NCI-H2081 (cell line): ENCODE results near the gene RAP1B.

Source experiments
- DNase-seq, 2 experiments: peaks; one replicate each; lab custom pipeline; 2025; lab: John Stamatoyannopoulos, UW

RAP1B gene

DNA sequence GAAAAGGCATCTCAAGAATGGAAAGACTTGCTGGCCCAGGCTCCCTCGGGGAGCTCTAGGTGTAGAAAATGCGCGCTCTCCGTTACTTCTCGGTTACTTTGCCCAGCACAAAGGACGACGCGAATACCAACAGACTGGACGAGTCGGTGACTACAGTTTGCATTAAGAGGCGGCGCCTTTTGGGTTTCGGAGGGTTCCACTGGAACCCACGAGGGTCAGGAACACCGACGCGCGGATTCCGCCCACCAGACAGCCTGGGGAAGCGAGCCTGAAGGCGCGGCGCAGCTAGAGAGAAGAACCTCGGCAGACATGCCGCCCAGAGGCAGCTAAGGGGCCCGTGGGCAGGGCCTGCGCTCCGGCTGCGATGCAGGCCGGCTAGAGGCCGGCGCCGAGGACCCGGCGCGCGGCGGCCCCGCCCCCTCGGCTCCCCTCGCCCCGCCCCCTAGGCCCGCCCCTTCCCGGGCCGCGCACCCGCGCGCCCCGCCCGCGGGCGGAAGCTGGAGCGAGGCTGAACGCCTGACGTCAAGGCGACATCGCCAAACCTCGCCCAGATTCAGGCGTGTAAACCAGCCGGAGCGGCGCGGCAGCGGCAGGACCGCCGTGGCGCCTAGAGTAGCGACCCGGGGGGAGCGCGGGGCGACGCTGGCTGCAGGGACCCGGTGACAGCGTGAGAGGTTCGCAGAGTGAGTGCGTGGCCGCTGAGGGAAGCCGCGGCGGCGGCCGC lies at the start of gene RAP1B:
RAP1B (plus strand) TSS at position 530 of the 724 bp plus-strand sequence. CDS start 37,826 bp downstream, outside the sequence.
- peak; percentile 88 for DNase-seq

DNA sequence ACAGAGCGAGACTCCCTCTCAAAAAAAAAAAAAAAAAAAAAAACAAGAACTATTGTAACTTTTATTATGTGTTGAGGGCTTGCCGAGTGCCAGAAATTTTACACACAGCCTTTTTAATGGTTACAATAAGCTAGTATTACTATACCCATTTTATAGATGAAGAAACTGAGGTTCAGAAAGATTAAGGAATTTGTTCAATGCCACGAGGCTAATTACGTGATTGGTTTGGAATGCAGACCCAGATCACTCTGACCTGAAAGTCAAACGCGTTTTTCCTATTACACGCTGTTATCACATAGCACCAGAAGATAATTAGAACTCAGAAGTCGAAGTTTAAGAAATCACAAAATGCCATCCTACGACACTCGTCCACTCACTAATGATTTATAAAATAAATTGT lies 48.9 kb upstream of the RAP1B start:
- no peak for DNase-seq

DNA sequence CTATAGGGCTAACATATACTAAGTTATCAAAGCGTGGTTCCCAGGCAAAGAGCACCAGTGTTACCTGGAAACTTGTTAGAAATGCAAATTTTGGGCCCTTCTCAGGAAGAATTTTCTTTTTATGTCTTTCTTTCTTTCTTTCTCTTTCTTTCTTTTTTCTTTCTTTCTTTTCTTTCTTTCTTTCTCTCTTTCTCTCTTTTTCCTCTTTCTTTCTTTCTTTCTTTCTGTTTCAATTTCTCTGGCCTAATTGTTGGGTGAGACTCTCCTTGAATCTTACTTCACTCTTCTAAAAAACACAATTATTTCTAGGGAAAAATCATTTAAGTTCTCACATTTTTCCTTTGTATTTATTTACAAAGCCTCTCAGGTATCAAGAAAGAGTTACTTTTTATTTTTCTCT lies 46.5 kb upstream of the RAP1B start:
- no peak for DNase-seq

DNA sequence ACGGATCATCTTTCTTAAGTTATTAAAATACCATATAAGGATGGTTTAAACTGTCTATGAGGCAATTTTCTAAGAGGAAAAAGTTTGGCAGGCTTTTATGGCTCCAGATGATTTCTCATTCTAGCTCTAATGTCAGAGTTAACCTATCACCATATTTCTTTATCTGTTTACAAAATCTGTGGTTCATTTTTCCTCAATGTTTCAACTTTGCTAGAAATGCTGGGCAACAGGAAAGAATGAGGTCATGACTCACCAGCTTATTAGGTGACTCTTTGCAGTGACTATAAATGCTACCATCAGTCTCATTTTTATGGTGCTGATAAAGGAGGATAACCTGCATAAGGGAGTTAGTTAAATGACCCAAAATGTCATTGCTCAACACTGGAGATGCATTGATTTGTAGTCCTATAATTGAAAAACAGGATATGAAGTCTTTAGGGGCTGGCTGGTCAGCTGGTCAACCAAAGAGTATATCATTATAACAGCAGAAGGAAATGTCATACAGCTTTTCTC lies 45.3 kb upstream of the RAP1B start:
- DNase-seq = no peak

DNA sequence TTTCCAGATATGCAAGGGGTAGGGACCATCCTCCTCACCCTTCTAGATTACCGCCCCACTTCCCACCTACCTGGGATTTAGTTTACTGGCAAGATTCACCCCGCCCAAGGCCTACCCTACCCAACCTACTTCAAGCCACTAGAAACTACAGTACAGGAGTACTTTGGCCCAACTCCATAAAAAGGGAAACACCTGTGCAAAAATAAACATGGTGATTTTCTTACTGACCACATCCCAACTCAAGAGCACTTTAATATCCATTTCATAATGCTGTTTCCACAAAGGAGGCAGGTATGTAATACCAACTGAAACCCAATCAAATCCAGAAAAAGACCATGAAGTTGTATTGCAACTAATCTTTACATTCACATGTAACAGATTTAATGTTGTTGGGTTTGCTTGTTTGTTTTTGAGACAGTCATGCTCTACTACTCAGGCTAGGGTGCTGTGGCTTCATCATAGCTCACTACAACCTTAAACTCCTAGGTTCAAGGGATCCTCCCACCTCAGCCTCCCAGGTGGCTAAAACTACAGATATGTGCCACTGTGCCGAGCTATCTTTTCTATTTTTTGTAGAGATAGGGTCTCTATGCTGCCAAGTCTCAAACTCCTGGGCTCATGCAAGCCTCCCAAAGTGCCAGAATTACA lies 41.7 kb upstream of the RAP1B start:
- peak in 1 of 2 experiments; percentile 7 for DNase-seq

- no peak for DNase-seq
These were observed 38.0 kb upstream of the RAP1B start for GRCh38 chr12:68572661-68573060.

DNA sequence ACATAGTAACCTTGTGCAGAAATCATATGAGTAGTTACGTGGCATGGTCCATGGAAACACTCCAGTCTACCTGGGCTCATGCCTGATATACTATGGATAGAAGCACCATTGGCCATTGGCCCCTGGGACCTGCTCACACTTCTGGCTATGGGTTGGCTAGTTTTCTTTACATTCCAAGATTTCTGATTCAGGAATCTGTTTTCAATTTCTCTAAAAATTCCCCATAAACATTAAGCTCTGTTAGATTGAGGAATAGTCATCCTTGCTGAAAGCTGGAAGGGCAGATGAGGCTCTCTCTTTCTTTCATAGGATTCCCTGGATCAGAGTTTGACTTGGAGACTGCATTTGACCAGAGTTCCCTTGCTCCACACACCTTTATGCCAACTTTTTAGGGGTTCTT lies 37.3 kb upstream of the RAP1B start:
- DNase-seq = no peak

DNA sequence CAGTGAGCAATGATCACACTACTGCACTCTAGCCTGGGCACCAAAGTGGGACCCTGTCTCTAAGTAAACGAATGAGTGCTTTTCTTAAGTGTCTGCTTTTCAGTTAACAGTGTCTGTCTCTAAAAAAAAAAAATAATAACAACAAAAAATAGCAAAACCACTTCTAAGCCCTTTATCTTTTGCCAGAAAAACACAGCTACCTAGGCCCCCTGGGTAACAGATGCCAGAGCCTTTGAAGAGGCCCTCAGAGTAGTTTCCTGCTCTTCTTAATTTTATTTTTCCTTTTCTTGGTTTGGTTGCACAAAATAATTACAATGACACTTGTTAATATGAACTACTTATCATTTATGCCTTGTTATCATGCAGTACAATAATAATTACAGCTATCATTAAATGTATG lies 32.8 kb upstream of the RAP1B start:
- no peak for DNase-seq

GRCh38 chr12:68578765-68579164 lies 31.9 kb upstream of the RAP1B start:
- DNase-seq = no peak

- DNase-seq = no peak
These were observed 31.4 kb upstream of the RAP1B start for GRCh38 chr12:68579254-68579653.

DNA sequence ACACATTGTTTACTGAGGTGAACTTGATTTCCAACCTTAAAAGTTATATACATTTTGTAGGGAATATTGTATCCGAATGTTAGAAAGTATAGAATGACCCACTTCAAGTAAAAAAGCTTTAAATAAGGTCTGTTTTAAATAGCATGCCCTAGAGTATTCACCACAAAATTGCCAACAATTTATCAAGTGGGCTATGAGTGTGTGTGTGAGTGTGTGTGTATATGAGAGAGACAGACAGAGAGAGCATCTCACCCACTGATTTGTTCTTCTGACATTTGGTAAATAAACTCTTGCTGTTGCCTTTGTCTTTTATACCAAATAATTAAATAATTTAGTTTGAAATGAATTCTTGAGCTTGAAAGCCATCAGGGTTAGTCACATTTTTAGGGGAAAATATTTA lies 29.8 kb upstream of the RAP1B start:
- no peak for DNase-seq

- no peak for DNase-seq
These were observed 28.8 kb upstream of the RAP1B start for GRCh38 chr12:68581926-68582325.

GRCh38 chr12:68585966-68586365 lies 24.7 kb upstream of the RAP1B start:
- no peak for DNase-seq

GRCh38 chr12:68587448-68587873 lies 23.2 kb upstream of the RAP1B start:
- no peak for DNase-seq

DNA sequence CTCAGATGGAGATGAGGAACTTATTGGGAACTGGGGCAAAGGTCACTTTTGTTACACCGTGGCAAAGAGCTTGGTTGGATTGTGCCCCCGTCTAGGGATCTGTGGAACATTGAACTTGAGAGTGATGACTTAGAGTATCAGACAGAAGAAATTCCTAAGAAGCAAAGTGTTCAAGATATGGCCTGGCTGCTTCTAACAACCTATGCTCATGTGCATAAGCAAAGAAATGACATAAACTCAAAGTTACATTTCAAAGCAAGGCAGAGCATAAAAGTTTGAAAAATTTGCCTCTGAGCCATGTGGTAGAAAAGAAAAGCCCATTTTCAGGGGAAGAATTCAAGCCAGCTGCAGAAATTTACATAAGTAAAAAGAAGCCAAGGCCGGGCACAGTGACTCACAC lies 21.5 kb upstream of the RAP1B start:
- no peak for DNase-seq

GRCh38 chr12:68591734-68592418 lies 18.8 kb upstream of the RAP1B start:
- DNase-seq = peak in 1 of 2 experiments; percentile 35

- no peak for DNase-seq
These were observed 15.5 kb upstream of the RAP1B start for GRCh38 chr12:68595241-68595640.

GRCh38 chr12:68601767-68602166 lies 8.9 kb upstream of the RAP1B start:
- DNase-seq = no peak

DNA sequence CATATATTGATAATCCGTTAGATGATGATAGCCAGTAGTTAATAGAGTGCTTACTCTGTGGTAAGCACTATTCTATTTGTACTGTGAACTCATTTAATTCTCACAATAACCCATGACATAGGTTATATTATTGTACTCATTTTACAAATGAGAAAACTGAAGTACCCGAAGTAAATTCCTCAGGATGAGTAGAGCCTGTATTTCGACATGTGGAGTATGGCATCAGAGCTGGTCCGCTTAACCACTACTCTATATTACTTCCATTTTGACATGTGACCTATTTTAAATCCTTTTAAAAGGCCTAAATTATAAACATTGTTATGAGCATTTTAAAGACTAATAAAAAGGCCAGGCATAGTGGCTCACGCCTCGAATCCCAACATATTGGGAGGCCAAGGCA lies 8.0 kb upstream of the RAP1B start:
- no peak for DNase-seq

DNA sequence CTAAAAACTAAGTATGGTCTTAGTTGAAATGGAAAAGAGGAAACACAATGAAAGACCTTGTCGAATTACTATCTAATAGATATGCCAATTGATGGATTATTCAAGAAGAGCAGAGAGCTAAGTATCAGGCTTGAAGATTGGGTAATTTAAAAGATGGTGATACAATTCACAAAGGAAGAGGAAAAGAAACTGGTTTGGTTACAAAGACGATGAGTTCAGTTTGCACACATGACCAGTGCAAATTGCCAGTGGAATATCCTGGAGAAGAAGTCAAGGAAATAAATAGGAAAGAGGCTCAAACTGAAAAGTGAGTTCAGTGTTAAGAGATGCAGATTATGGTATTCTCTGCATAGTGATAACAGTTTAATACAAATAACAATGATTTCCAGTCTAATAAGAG lies 2.5 kb upstream of the RAP1B start:
- no peak for DNase-seq

- DNase-seq = peak in 1 of 2 experiments; percentile 34
These were observed 715 bp upstream of the RAP1B start for GRCh38 chr12:68609998-68610369.

DNA sequence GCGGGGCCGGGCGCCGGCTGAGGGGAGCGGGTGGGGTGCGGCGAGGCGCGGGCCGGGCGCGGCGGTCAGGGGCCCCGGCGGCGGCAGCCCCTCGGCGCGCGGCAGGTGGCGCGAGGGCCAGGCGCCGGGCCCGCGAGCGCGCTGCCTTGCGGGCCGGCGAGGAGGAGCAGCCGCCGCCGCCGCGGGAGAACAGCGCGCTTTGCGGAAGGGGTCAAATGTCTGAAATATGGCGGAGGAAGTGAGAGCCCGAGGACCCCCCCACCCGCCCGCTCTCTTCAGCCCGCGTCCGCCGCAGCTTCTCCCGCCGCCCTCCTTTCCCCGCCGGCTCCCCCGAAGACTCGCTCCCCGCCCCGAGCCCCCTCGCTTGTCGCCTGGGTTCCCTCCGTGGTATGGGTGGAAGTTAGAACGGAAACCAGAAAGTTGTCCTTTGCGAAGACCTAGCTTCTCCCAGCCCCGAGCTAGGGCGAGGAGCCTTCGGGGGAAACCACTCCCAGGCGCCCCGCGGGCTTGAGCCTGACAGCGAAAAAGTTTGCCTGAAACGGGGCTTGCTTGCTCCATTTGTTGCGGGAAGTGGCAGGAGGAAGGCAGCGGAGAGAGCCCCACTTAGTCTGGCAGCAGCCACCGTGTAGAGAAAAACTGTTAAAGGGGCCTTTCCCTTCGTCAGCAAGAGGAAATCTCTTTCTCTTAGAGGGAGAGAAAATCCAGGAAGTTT lies 551 bp downstream of the RAP1B start:
- peak; percentile 18 to 58 for DNase-seq
